Vagina (tissue), 2 donors: Measurements from ENCODE around the gene TMPRSS13. TPM values are rescaled to one million over a fixed set of nuclear protein-coding genes. Genes with fewer than 3 reads are reported as not detected.
A peak's percentile ranks its signal among the peaks of the same experiment; 100 is the strongest.
"Not testable (repeated sequence)": the region's sequence is repeated elsewhere in the genome, so short reads cannot be mapped to it uniquely, and the experiment has no call there.

Experiments used
- DNase-seq, 2 donors: peaks; one replicate each; pipeline ENCODE4 v3.0.0-alpha.2; 2017; ENCODE audit errors: extremely low spot score in 2 of 2
- H3K27ac ChIP-seq: fragments of 200-600 bp; sonication (generic); one replicate; pipeline ENCODE4 v1.5.1; 2019
- H3K27me3 ChIP-seq: fragments of 200-600 bp; sonication (generic); one replicate; pipeline ENCODE4 v1.5.1; 2019
- H3K36me3 ChIP-seq, 2 donors: fragments of 200-600 bp; sonication (generic); one replicate each; pipeline ENCODE4 v1.5.1; 2017 to 2019
- H3K4me1 ChIP-seq: fragments of 200-600 bp; sonication (generic); one replicate; pipeline ENCODE4 v1.5.1; 2019
- H3K4me3 ChIP-seq, 2 donors: fragments of 200-600 bp; sonication (generic); 1 replicate in 1 of 2; 2 replicates in 1 of 2; pipeline ENCODE4 v1.5.1; 2016 to 2019
- H3K9me3 ChIP-seq: fragments of 200-600 bp; sonication (generic); one replicate; pipeline ENCODE4 v1.5.1; 2019
- POLR2A ChIP-seq, 2 donors: fragments of 450-650 bp; IDR thresholded peaks; one replicate each; pipeline ENCODE4 v1.6.1; 2017; ENCODE audit warnings: antibody characterized with exemption in 2 of 2, mild to moderate bottlenecking in 2 of 2, moderate library complexity in 2 of 2
- POLR2AphosphoS5 ChIP-seq, 2 donors: sonication (generic); formaldehyde crosslinking; IDR thresholded peaks; one replicate each; pipeline ENCODE4 v1.9.0; 2017; ENCODE audit warnings: antibody characterized with exemption in 2 of 2, mild to moderate bottlenecking in 2 of 2, low read depth in 1 of 2; ENCODE audit not compliant: insufficient read depth in 1 of 2
- intact Hi-C: fragments of 100-400 bp; cut with DNase I; formaldehyde crosslinking; loops from one replicate; pipeline ENCODE4 v1.15.1; 2023
- total RNA-seq: library from RNA; depleted of rRNA; stranded (reverse); fragments of >200 nt; gene quantifications from one replicate; pipeline ENCODE4 v1.2.3, GENCODE V29; 2016
- TF ChIP-seq, protein P1 (sequence below), 3 experiments: fragments of 450-650 bp in 2 of 3; fragments of 200-600 bp in 1 of 3; sonication (generic) in 1 of 3; IDR thresholded peaks; one replicate each; pipeline ENCODE4 v1.5.1; 2017 to 2019; ENCODE audit warnings: antibody characterized with exemption in 3 of 3, mild to moderate bottlenecking in 2 of 3, moderate library complexity in 2 of 3

TMPRSS13 gene
- total RNA-seq, 1 donor from 2014 or later: 9.6 TPM

DNA sequence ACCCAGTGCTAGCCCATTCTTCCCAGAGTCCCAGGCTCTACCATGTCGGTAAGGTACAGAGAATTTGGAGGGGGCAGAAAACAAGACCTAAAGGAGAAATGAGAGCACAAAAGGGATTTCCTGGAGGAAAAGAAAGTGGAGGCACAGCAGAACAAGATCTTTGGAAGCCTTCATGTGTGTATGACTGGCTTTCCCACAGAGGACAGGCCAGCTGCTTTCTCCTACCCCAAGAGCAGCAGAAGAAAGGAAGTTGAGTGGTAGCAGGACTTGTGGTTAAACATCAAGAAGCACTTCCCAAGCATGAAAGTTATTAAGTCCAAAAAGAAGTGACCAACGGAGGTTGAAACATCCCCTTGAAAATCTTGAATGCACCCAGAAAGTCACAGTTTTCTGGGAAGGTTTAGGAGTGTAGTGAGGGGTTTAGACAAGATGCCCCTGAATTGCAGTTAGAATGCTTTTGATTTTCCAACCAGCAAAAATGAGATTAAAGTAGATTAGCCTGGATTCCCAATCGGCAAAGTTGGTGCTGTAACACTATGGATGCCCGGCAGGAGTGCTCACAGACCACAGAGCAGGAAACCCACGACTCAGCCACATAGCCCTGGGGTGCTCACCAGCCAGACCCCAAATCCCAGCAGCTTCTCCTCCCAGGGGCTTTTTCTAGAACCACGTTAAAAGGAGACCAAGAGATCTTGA lies 608 bp downstream of the TMPRSS13 start:
- no peak overlapping the region for H3K27ac ChIP-seq
- H3K4me3 ChIP-seq: peak overlapping the region in 1 of 2 donors; percentile 24
- no peaks in the 10 kb centered on the region for H3K9me3 ChIP-seq
- H3K4me1 ChIP-seq: peaks cover 8% of the 10 kb centered on the region
- H3K36me3 ChIP-seq: no peaks in the 10 kb centered on the region
- H3K27me3 ChIP-seq: no peaks in the 10 kb centered on the region
- intact Hi-C loops: no loop called here
- DNase-seq: no peak
- TF ChIP-seq, protein P1, sequence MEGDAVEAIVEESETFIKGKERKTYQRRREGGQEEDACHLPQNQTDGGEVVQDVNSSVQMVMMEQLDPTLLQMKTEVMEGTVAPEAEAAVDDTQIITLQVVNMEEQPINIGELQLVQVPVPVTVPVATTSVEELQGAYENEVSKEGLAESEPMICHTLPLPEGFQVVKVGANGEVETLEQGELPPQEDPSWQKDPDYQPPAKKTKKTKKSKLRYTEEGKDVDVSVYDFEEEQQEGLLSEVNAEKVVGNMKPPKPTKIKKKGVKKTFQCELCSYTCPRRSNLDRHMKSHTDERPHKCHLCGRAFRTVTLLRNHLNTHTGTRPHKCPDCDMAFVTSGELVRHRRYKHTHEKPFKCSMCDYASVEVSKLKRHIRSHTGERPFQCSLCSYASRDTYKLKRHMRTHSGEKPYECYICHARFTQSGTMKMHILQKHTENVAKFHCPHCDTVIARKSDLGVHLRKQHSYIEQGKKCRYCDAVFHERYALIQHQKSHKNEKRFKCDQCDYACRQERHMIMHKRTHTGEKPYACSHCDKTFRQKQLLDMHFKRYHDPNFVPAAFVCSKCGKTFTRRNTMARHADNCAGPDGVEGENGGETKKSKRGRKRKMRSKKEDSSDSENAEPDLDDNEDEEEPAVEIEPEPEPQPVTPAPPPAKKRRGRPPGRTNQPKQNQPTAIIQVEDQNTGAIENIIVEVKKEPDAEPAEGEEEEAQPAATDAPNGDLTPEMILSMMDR (IDR thresholded peaks at IDR 0.05): no peak
- TF ChIP-seq POLR2AphosphoS5 (IDR thresholded peaks at IDR 0.05; ENCODE audit: insufficient read depth in 1 of 2, low read depth in 1 of 2) (no peak), POLR2A (IDR thresholded peaks at IDR 0.05) (no peak)

DNA sequence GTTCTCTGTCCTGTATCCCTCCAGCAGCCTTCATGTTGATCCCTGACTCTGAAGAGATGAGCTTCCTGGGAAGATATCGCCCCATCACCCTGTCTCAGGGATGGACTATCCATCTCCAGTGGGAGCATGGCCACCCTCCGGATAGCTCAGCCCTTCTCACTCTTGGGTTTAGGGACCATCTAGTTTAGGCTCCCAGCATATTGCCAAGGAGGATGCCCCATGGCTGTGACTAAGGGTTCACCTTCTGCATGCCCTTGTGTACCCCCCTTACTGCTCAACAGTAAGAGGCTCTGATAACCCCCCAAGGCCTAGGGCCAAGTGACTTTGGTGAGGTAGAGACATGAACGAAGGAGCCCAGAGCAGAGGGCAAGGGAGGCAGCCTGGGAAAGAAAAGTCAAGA lies 1.3 kb downstream of the TMPRSS13 start:
- H3K27ac ChIP-seq: no peak overlapping the region
- no peaks in the 10 kb centered on the region for H3K36me3 ChIP-seq
- H3K27me3 ChIP-seq: no peaks in the 10 kb centered on the region
- intact Hi-C loops: no loop called here
- TF ChIP-seq POLR2A (IDR thresholded peaks at IDR 0.05) (no peak), POLR2AphosphoS5 (IDR thresholded peaks at IDR 0.05; ENCODE audit: insufficient read depth in 1 of 2, low read depth in 1 of 2) (no peak)
- TF ChIP-seq, protein P1 (IDR thresholded peaks at IDR 0.05): no peak
- no peak overlapping the region for H3K4me3 ChIP-seq
- H3K4me1 ChIP-seq: peaks cover 8% of the 10 kb centered on the region
- DNase-seq: no peak
- H3K9me3 ChIP-seq: no peaks in the 10 kb centered on the region

DNA sequence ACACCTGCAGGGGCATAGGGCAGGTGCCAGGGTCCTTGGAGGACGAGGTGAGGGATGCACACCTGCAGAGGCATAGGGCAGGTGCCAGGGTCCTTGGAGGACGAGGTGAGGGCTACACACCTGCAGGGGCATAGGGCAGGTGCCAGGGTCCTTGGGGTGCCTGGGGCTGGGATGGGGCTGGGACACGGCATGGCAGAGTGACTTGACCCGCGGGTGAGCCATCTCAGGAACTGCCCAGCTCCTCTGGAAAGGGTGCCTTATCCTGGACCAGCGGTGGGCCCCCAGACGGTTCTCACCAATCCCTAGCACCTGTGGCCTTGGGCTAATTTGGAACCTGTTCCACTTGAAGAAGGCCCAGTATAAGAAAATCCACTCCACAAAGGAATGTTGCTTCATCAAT lies 3.0 kb downstream of the TMPRSS13 start:
- H3K36me3 ChIP-seq, H3K27ac ChIP-seq, H3K4me1 ChIP-seq, intact Hi-C loops, H3K4me3 ChIP-seq, H3K27me3 ChIP-seq, H3K9me3 ChIP-seq, DNase-seq: not testable (repeated sequence)

DNA sequence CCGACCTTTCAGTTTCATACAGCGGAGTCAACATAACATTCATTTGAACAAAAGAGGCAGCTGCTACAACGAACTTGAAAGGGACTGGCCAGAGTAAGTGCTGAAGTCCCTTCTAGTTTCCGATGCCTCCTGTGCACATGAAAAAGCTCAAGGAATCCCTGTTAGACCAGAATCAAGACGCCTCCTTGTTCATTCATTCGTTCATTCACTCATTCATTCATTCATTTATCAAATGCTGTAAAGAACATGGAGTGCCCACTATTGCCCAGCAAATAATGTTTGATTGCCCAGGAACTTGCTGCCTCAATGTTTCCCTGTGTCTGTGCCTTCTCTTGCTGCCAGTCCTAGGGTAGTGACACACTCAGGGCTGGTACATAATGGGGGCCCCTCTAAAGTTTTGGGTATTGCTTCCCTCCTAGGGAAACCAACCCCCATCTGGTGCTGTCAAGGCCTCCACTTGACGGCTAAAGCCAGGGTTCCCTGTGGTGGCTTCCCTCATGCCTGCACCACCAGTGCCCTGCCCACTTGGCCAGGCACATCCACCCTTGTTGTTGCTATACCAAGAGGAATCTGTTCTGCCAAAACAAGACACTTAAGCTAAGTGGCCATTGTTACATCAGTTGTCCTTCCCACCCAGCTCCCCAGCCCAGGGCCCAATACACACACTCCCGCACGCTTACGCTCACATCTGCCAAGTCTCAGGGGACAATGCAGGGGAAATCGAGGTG lies 3.8 kb downstream of the TMPRSS13 start:
- Histone ChIP-seq H3K27ac (no peak overlapping the region), H3K4me3 (no peak overlapping the region), H3K27me3 (no peaks in the 10 kb centered on the region), H3K36me3 (no peaks in the 10 kb centered on the region), H3K9me3 (no peaks in the 10 kb centered on the region), H3K4me1 (no peaks in the 10 kb centered on the region)
- DNase-seq: no peak
- intact Hi-C loops: no loop called here
- TF ChIP-seq, protein P1 (IDR thresholded peaks at IDR 0.05): no peak

DNA sequence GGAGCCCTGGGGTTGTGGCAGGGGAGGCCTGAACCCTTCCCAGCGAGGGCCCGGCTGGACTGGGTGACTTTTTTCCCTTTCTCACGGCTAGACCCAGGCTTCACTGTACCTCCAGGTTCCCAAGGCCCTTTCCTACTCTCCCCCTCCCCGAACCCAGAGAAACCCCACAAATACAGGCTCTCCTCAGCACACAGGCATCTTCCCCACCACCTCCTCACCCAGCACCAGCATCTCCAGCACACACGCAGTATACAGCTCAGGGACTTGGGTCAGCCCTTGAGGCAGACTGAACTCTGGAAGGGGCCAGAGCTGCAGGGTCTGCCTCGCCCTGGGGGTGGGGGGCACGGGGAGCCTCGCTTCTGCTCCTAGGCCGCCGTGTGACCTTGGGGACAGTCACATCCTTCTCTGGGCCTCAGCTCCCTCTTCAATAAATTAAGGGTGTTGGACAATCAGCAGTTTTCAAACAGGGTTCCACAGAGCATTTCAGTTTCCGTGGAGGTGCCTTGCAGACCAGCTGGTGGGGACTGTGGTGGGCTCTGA lies 4.5 kb downstream of the TMPRSS13 start:
- H3K4me1 ChIP-seq: no peaks in the 10 kb centered on the region
- H3K27ac ChIP-seq: no peak overlapping the region
- no peak for DNase-seq
- TF ChIP-seq POLR2AphosphoS5 (IDR thresholded peaks at IDR 0.05; ENCODE audit: insufficient read depth in 1 of 2, low read depth in 1 of 2) (no peak), POLR2A (IDR thresholded peaks at IDR 0.05) (no peak)
- TF ChIP-seq, protein P1 (IDR thresholded peaks at IDR 0.05): no peak
- no peaks in the 10 kb centered on the region for H3K27me3 ChIP-seq
- intact Hi-C loops: no loop called here
- no peaks in the 10 kb centered on the region for H3K36me3 ChIP-seq
- no peak overlapping the region for H3K4me3 ChIP-seq
- no peaks in the 10 kb centered on the region for H3K9me3 ChIP-seq
